DND-41 (cell line): ENCODE results near the gene NF1.

ENCODE experiments used
- ATAC-seq: fragments of 200-7000 bp; cut with Tn5 transposase; 3 replicates; pipeline ENCODE4 v1.9.1; 2021; ENCODE audit warnings: low read depth; ENCODE audit not compliant: insufficient read depth
- DNase-seq: peaks from one replicate; pipeline ENCODE4 v3.0.0-alpha.2; 2020
- H2AFZ ChIP-seq: 2 replicates; pipeline ENCODE4 v1.6.0; 2012; ENCODE audit warnings: low read depth, low read length
- H3K27ac ChIP-seq: 2 replicates; pipeline ENCODE4 v1.5.1; 2012; ENCODE audit warnings: low read length, inconsistent platforms
- H3K27me3 ChIP-seq: fragments of 200-600 bp; sonication (generic); 2 replicates; pipeline ENCODE4 v1.6.0; 2012; ENCODE audit warnings: low read length, mild to moderate bottlenecking, inconsistent platforms; ENCODE audit not compliant: insufficient read depth, poor library complexity
- H3K36me3 ChIP-seq: 2 replicates; pipeline ENCODE4 v1.5.1; 2012; ENCODE audit warnings: low read length, inconsistent platforms; ENCODE audit not compliant: insufficient read depth
- H3K4me1 ChIP-seq: 2 replicates; pipeline ENCODE4 v1.5.1; 2012; ENCODE audit warnings: mild to moderate bottlenecking, low read length; ENCODE audit not compliant: insufficient read depth
- H3K4me2 ChIP-seq: 2 replicates; pipeline ENCODE4 v1.6.0; 2012; ENCODE audit warnings: mild to moderate bottlenecking, moderate library complexity, low read length, inconsistent platforms; ENCODE audit not compliant: insufficient read depth
- H3K4me3 ChIP-seq, 2 experiments: fragments of 200-600 bp in 1 of 2; shearing (Covaris generic) in 1 of 2; 2 replicates each; pipeline ENCODE4 v1.5.1; 2012 to 2016; ENCODE audit warnings: inconsistent platforms in 2 of 2, low read length in 2 of 2, mild to moderate bottlenecking in 2 of 2, low read depth in 1 of 2, moderate library complexity in 1 of 2
- H3K79me2 ChIP-seq: 2 replicates; pipeline ENCODE4 v1.6.0; 2012; ENCODE audit warnings: low read length, inconsistent platforms; ENCODE audit not compliant: insufficient read depth
- H3K9ac ChIP-seq: 2 replicates; pipeline ENCODE4 v1.6.0; 2012; ENCODE audit warnings: low read depth, mild to moderate bottlenecking, inconsistent platforms, low read length, moderate library complexity
- H3K9me3 ChIP-seq: 2 replicates; pipeline ENCODE4 v1.5.1; 2012; ENCODE audit warnings: low read length, moderate library complexity, mild to moderate bottlenecking, inconsistent platforms; ENCODE audit not compliant: insufficient read depth, severe bottlenecking
- H4K20me1 ChIP-seq: 2 replicates; pipeline ENCODE4 v1.6.0; 2012; ENCODE audit warnings: low read length; ENCODE audit not compliant: insufficient read depth
- EZH2 ChIP-seq: IDR thresholded peaks from 3 replicates; pipeline ENCODE4 v1.6.1; 2012; ENCODE audit warnings: borderline replicate concordance, low read depth, mild to moderate bottlenecking, moderate library complexity, low read length, inconsistent platforms; ENCODE audit not compliant: severe bottlenecking
- TF ChIP-seq, protein P1 (sequence below): IDR thresholded peaks from 2 replicates; pipeline ENCODE4 v1.5.1; 2012; ENCODE audit warnings: borderline replicate concordance, low read length, moderate library complexity, mild to moderate bottlenecking; ENCODE audit not compliant: poor library complexity, severe bottlenecking; ENCODE audit errors: extremely low read depth

Gene NF1

GRCh38 chr17:31272236-31272635 lies 177.5 kb downstream of the NF1 start:
- no peaks in the 10 kb centered on the region for H4K20me1 ChIP-seq
- DNase-seq (no peak), ATAC-seq (no peak)
- H3K9me3 ChIP-seq, result no peaks in the 10 kb centered on the region
- no peak overlapping the region for H3K4me2 ChIP-seq
- H3K36me3 ChIP-seq, result peaks cover 66% of the 10 kb centered on the region
- no peaks in the 10 kb centered on the region for H3K27me3 ChIP-seq
- no peaks in the 10 kb centered on the region for H3K79me2 ChIP-seq
- no peak overlapping the region for H3K27ac ChIP-seq
- no peak for TF ChIP-seq EZH2
- TF ChIP-seq, protein P1, sequence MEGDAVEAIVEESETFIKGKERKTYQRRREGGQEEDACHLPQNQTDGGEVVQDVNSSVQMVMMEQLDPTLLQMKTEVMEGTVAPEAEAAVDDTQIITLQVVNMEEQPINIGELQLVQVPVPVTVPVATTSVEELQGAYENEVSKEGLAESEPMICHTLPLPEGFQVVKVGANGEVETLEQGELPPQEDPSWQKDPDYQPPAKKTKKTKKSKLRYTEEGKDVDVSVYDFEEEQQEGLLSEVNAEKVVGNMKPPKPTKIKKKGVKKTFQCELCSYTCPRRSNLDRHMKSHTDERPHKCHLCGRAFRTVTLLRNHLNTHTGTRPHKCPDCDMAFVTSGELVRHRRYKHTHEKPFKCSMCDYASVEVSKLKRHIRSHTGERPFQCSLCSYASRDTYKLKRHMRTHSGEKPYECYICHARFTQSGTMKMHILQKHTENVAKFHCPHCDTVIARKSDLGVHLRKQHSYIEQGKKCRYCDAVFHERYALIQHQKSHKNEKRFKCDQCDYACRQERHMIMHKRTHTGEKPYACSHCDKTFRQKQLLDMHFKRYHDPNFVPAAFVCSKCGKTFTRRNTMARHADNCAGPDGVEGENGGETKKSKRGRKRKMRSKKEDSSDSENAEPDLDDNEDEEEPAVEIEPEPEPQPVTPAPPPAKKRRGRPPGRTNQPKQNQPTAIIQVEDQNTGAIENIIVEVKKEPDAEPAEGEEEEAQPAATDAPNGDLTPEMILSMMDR, result no peak
- no peaks in the 10 kb centered on the region for H3K4me1 ChIP-seq
- H3K4me3 ChIP-seq, result no peak overlapping the region
- no peak overlapping the region for H2AFZ ChIP-seq
- H3K9ac ChIP-seq, result no peak overlapping the region

- Histone ChIP-seq H4K20me1 (no peaks in the 10 kb centered on the region), H3K4me1 (no peaks in the 10 kb centered on the region), H3K27ac (no peak overlapping the region), H3K4me2 (no peak overlapping the region), H3K9me3 (no peaks in the 10 kb centered on the region), H3K79me2 (no peaks in the 10 kb centered on the region), H3K36me3 (peaks cover 68% of the 10 kb centered on the region), H2AFZ (no peak overlapping the region), H3K4me3 (no peak overlapping the region), H3K9ac (no peak overlapping the region), H3K27me3 (no peaks in the 10 kb centered on the region)
- ATAC-seq (no peak), DNase-seq (no peak)
- TF ChIP-seq, protein P1, result no peak
- TF ChIP-seq EZH2, result no peak
These were observed 178.0 kb downstream of the NF1 start for GRCh38 chr17:31272803-31273202.

DNA sequence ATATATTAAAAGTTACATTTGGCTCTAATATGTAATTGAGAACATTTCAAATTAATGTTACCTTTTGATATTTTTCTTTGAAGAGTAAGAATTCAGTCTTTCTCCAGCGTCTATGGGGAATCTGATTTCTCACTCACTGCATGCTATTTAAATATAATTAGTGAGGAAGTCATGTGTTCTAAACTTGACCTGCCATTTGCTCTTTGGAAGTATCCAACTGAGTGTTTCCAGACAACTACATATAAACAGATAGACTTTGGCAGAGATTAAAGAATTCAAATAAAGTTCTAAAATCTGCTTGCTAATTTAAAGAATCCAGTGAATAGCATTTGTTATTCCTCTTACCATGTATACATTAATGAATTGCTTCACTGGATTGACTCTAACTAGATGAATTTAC lies 178.7 kb downstream of the NF1 start:
- no peaks in the 10 kb centered on the region for H4K20me1 ChIP-seq
- ATAC-seq (no peak), DNase-seq (no peak)
- no peaks in the 10 kb centered on the region for H3K79me2 ChIP-seq
- no peaks in the 10 kb centered on the region for H3K9me3 ChIP-seq
- H3K4me3 ChIP-seq, result no peak overlapping the region
- no peaks in the 10 kb centered on the region for H3K4me1 ChIP-seq
- TF ChIP-seq, protein P1, result no peak
- TF ChIP-seq EZH2, result no peak
- H3K27me3 ChIP-seq, result no peaks in the 10 kb centered on the region
- no peak overlapping the region for H3K9ac ChIP-seq
- H2AFZ ChIP-seq, result no peak overlapping the region
- peaks cover 61% of the 10 kb centered on the region for H3K36me3 ChIP-seq
- no peak overlapping the region for H3K4me2 ChIP-seq
- H3K27ac ChIP-seq, result no peak overlapping the region

GRCh38 chr17:31274252-31274651 lies 179.5 kb downstream of the NF1 start:
- no peak overlapping the region for H3K4me3 ChIP-seq
- no peak for ATAC-seq
- H3K79me2 ChIP-seq, result no peaks in the 10 kb centered on the region
- no peak for DNase-seq
- H3K4me1 ChIP-seq, result no peaks in the 10 kb centered on the region
- no peak overlapping the region for H2AFZ ChIP-seq
- no peaks in the 10 kb centered on the region for H3K27me3 ChIP-seq
- peaks cover 54% of the 10 kb centered on the region for H3K36me3 ChIP-seq
- no peaks in the 10 kb centered on the region for H4K20me1 ChIP-seq
- H3K9me3 ChIP-seq, result no peaks in the 10 kb centered on the region
- TF ChIP-seq EZH2, result no peak
- H3K27ac ChIP-seq, result no peak overlapping the region
- H3K4me2 ChIP-seq, result no peak overlapping the region
- H3K9ac ChIP-seq, result no peak overlapping the region
